ENCODE data around the gene RBM19. TPM values are rescaled to one million over a fixed set of nuclear protein-coding genes. Genes with fewer than 3 reads are reported as not detected.

Gene RBM19
- total and polyA plus RNA-seq, 2 donors (not counting 3 experiments of a cell fraction or from before 2014, with no cell fraction given) = 13.2 to 34.4 TPM

GRCh38 chr12:113926788-113927187, 39.3 kb downstream of the RBM19 start:
- ChIA-PET CTCF (no interaction called here), POLR2A (no interaction called here)
- intact Hi-C loops (cut with micrococcal nuclease) = no loop called here
- TF ChIP-seq POLR2A (IDR thresholded peaks at IDR 0.05; ENCODE audit: low read depth, low read length) (no peak), POLR2AphosphoS5 (IDR thresholded peaks at IDR 0.05; ENCODE audit: insufficient read depth, low read depth, low read length) (no peak), MAX (IDR thresholded peaks at IDR 0.05; ENCODE audit: insufficient read depth, insufficient read length) (no peak)
- H4K20me1 ChIP-seq (replicated peaks; ENCODE audit: control insufficient read depth, extremely low read depth, insufficient read depth, low read length) = no peaks in the 10 kb centered on the region
- peaks cover 5 to 13% of the 10 kb centered on the region in 2 experiments for H3K36me3 ChIP-seq (ENCODE audit: control insufficient read depth in 2 of 2, extremely low read depth in 1 of 2, insufficient read depth in 2 of 2, low read length in 2 of 2)
- H3K9ac ChIP-seq (replicated peaks; ENCODE audit: extremely low read depth, insufficient read depth, low read length) = no peak overlapping the region
- H3K9me3 ChIP-seq (replicated peaks; ENCODE audit: control insufficient read depth, insufficient read depth, low read length) = no peaks in the 10 kb centered on the region
- H3K27me3 ChIP-seq (ENCODE audit: control insufficient read depth in 2 of 2, insufficient read depth in 2 of 2, low read length in 2 of 2) = no peaks in the 10 kb centered on the region
- no peak for FAIRE-seq
- no peak overlapping the region for H3K27ac ChIP-seq (ENCODE audit: insufficient read depth, low read depth, low read length)
- no peaks in the 10 kb centered on the region for H3K79me2 ChIP-seq (ENCODE audit: control insufficient read depth, insufficient read depth, low read length)
- no peak overlapping the region for H3K4me3 ChIP-seq (replicated peaks in 1 of 3; ENCODE audit: insufficient read depth in 1 of 3, low read depth in 1 of 3, low read length in 3 of 3)
- BruUV-seq (replicated peaks) = no TSS peak
- no peak overlapping the region for H3K4me2 ChIP-seq (ENCODE audit: insufficient read depth, low read length)
- no peaks in the 10 kb centered on the region for H3K9me1 ChIP-seq (replicated peaks; ENCODE audit: control insufficient read depth, extremely low read depth, insufficient read depth, low read length)
- no peak overlapping the region for H2AFZ ChIP-seq (ENCODE audit: low read depth, low read length)
- no peak for DNase-seq (ENCODE audit: low read depth, low spot score)
- no peaks in the 10 kb centered on the region for H3K4me1 ChIP-seq (ENCODE audit: control insufficient read depth, extremely low read depth, insufficient read depth, low read length)
- dilution Hi-C loops (cut with MboI; ENCODE audit: extremely low pct_ligation_motif_present, low sequenced_read_pairs) = no loop called here

- Histone ChIP-seq H3K79me2 (ENCODE audit: control insufficient read depth, insufficient read depth, low read length) (no peaks in the 10 kb centered on the region), H3K4me3 (replicated peaks in 1 of 3; ENCODE audit: insufficient read depth in 1 of 3, low read depth in 1 of 3, low read length in 3 of 3) (no peak overlapping the region), H2AFZ (ENCODE audit: low read depth, low read length) (no peak overlapping the region), H3K4me2 (ENCODE audit: insufficient read depth, low read length) (no peak overlapping the region), H3K4me1 (ENCODE audit: control insufficient read depth, extremely low read depth, insufficient read depth, low read length) (no peaks in the 10 kb centered on the region), H3K27ac (ENCODE audit: insufficient read depth, low read depth, low read length) (no peak overlapping the region), H3K27me3 (ENCODE audit: control insufficient read depth in 2 of 2, insufficient read depth in 2 of 2, low read length in 2 of 2) (no peaks in the 10 kb centered on the region), H3K9ac (replicated peaks; ENCODE audit: extremely low read depth, insufficient read depth, low read length) (no peak overlapping the region), H3K36me3 (ENCODE audit: control insufficient read depth in 2 of 2, extremely low read depth in 1 of 2, insufficient read depth in 2 of 2, low read length in 2 of 2) (peaks cover 5 to 13% of the 10 kb centered on the region in 2 experiments), H4K20me1 (replicated peaks; ENCODE audit: control insufficient read depth, extremely low read depth, insufficient read depth, low read length) (no peaks in the 10 kb centered on the region), H3K9me3 (replicated peaks; ENCODE audit: control insufficient read depth, insufficient read depth, low read length) (no peaks in the 10 kb centered on the region), H3K9me1 (replicated peaks; ENCODE audit: control insufficient read depth, extremely low read depth, insufficient read depth, low read length) (no peaks in the 10 kb centered on the region)
- CTCF ChIA-PET = no interaction called here
- intact Hi-C loops (cut with micrococcal nuclease) = no loop called here
- POLR2A ChIA-PET = no interaction called here
- TF ChIP-seq JUN (IDR thresholded peaks at IDR 0.05; ENCODE audit: borderline replicate concordance, insufficient read depth, insufficient read length, low read depth) = no peak
- no peak for TF ChIP-seq MYC (IDR thresholded peaks at IDR 0.05; ENCODE audit: low read depth, low read length)
- no peak for TF ChIP-seq GATA2 (IDR thresholded peaks at IDR 0.05; ENCODE audit: insufficient read depth, insufficient read length, low read depth, low read length)
- DNase-seq (ENCODE audit: low read depth, low spot score) = no peak
- dilution Hi-C loops (cut with MboI; ENCODE audit: extremely low pct_ligation_motif_present, low sequenced_read_pairs) = no loop called here
- no TSS peak for BruUV-seq (replicated peaks)
- no peak for FAIRE-seq
Measured at GRCh38 chr12:113924341-113924740, 41.8 kb downstream of the RBM19 start.

Measured in endothelial cell of umbilical vein (primary cell).